Thyroid gland (tissue), 4 donors: ENCODE measurements around the gene PPP2R2D.

Experiments
- POLR2A ChIP-seq, 2 donors: fragments of 450-650 bp; IDR thresholded peaks; one replicate each; pipeline ENCODE4 v1.6.1; 2017; ENCODE audit warnings: antibody characterized with exemption in 2 of 2, mild to moderate bottlenecking in 2 of 2, moderate library complexity in 1 of 2
- TF ChIP-seq, protein P1 (sequence below), 6 experiments: fragments of 200-600 bp in 3 of 6; fragments of 450-650 bp in 3 of 6; sonication (generic) in 3 of 6; IDR thresholded peaks; one replicate each; pipeline ENCODE4 v1.5.1; 2016 to 2019; ENCODE audit warnings: antibody characterized with exemption in 6 of 6, mild to moderate bottlenecking in 2 of 6, inconsistent platforms in 1 of 6, moderate library complexity in 1 of 6

DNA sequence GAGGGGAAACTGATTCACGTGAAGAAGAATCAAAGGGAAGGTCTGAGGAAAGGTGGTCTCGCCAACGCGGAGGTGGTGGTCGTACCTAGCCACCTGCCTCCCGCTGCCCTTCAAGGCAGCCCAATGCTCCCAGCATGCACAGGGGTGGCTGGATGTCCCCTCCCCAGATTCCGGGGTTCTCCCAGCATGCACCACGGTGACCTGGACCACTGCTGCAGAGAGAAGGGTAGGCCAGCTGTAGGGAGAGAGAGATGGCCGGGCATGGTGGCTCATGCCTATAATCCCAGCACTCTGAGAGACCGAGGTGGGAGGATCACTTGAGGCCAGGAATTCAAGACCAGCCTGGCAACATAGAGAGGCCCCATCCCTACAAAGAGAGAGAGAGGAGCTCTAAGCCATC is 32.4 kb upstream of the PPP2R2D start:
- TF ChIP-seq, protein P1, sequence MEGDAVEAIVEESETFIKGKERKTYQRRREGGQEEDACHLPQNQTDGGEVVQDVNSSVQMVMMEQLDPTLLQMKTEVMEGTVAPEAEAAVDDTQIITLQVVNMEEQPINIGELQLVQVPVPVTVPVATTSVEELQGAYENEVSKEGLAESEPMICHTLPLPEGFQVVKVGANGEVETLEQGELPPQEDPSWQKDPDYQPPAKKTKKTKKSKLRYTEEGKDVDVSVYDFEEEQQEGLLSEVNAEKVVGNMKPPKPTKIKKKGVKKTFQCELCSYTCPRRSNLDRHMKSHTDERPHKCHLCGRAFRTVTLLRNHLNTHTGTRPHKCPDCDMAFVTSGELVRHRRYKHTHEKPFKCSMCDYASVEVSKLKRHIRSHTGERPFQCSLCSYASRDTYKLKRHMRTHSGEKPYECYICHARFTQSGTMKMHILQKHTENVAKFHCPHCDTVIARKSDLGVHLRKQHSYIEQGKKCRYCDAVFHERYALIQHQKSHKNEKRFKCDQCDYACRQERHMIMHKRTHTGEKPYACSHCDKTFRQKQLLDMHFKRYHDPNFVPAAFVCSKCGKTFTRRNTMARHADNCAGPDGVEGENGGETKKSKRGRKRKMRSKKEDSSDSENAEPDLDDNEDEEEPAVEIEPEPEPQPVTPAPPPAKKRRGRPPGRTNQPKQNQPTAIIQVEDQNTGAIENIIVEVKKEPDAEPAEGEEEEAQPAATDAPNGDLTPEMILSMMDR (IDR thresholded peaks at IDR 0.05): no peak
- TF ChIP-seq POLR2A (IDR thresholded peaks at IDR 0.05): no peak
